GM23338 (cell line): ENCODE data around the gene LRWD1. TPM values are rescaled to one million over a fixed set of nuclear protein-coding genes. Genes with fewer than 3 reads are reported as not detected.

ENCODE experiments used
- ATAC-seq: fragments of 200-7000 bp; cut with Tn5 transposase; 3 replicates; pipeline ENCODE4 v1.9.1; 2020
- DNase-seq: peaks from one replicate; pipeline ENCODE4 v3.0.0-alpha.2; 2015; ENCODE audit warnings: low spot score
- H2AFZ ChIP-seq: fragments of 200-600 bp; sonication (generic); 2 replicates; pipeline ENCODE4 v1.8.0; 2016; ENCODE audit warnings: antibody characterized with exemption, mild to moderate bottlenecking, moderate library complexity
- H3F3A ChIP-seq: fragments of 200-600 bp; sonication (generic); replicated peaks from 2 replicates; pipeline ENCODE4 v1.8.0; 2017; ENCODE audit warnings: antibody characterized with exemption, mixed run types, low read depth
- H3K27ac ChIP-seq: fragments of 200-600 bp; sonication (generic); 2 replicates; pipeline ENCODE4 v1.6.1; 2016; ENCODE audit warnings: low read depth
- H3K27me3 ChIP-seq: fragments of 200-600 bp; sonication (generic); 2 replicates; pipeline ENCODE4 v1.8.0; 2016; ENCODE audit warnings: mild to moderate bottlenecking, mixed run types, moderate library complexity; ENCODE audit not compliant: insufficient read depth
- H3K36me3 ChIP-seq: fragments of 200-600 bp; sonication (generic); 2 replicates; pipeline ENCODE4 v1.8.0; 2016; ENCODE audit warnings: mild to moderate bottlenecking; ENCODE audit not compliant: insufficient read depth
- H3K4me1 ChIP-seq: fragments of 200-600 bp; sonication (generic); 2 replicates; pipeline ENCODE4 v1.8.0; 2016; ENCODE audit warnings: mild to moderate bottlenecking, moderate library complexity; ENCODE audit not compliant: insufficient read depth
- H3K4me2 ChIP-seq: fragments of 200-600 bp; sonication (generic); 2 replicates; pipeline ENCODE4 v1.7.1; 2017; ENCODE audit warnings: mixed run types
- H3K4me3 ChIP-seq: fragments of 200-600 bp; sonication (generic); 2 replicates; pipeline ENCODE4 v1.6.1; 2016; ENCODE audit warnings: mixed run types
- H3K79me2 ChIP-seq: fragments of 200-600 bp; sonication (generic); replicated peaks from 2 replicates; pipeline ENCODE4 v1.8.0; 2017; ENCODE audit warnings: mild to moderate bottlenecking; ENCODE audit not compliant: insufficient read depth
- H3K9me2 ChIP-seq: fragments of 200-600 bp; sonication (generic); 2 replicates; pipeline ENCODE4 v1.8.0; 2017; ENCODE audit not compliant: insufficient read depth
- H4K20me1 ChIP-seq: fragments of 200-600 bp; sonication (generic); replicated peaks from 2 replicates; pipeline ENCODE4 v1.8.0; 2017; ENCODE audit warnings: mild to moderate bottlenecking; ENCODE audit not compliant: insufficient read depth
- H3K27ac Mint-ChIP-seq: 2 replicates; pipeline ENCODE4 v1.8.0; 2020; ENCODE audit warnings: inconsistent platforms, mild to moderate bottlenecking, moderate library complexity, mixed read lengths
- H3K27me3 Mint-ChIP-seq: 3 replicates; pipeline ENCODE4 v1.8.0; 2022; ENCODE audit warnings: low read depth, mild to moderate bottlenecking, moderate library complexity, mixed read lengths, inconsistent platforms; ENCODE audit not compliant: insufficient read depth, poor library complexity
- H3K36me3 Mint-ChIP-seq: 3 replicates; pipeline ENCODE4 v1.8.0; 2021; ENCODE audit warnings: low read depth, mild to moderate bottlenecking, inconsistent platforms, moderate library complexity, mixed read lengths
- H3K4me1 Mint-ChIP-seq: 3 replicates; pipeline ENCODE4 v1.8.0; 2020; ENCODE audit warnings: mild to moderate bottlenecking, inconsistent platforms, mixed read lengths
- H3K4me3 Mint-ChIP-seq: 3 replicates; pipeline ENCODE4 v1.8.0; 2021; ENCODE audit warnings: moderate library complexity, mild to moderate bottlenecking, inconsistent platforms, mixed read lengths
- H3K9me3 Mint-ChIP-seq: 3 replicates; pipeline ENCODE4 v1.8.0; 2020; ENCODE audit warnings: moderate library complexity, mild to moderate bottlenecking, inconsistent platforms, mixed read lengths
- CREB1 ChIP-seq: fragments of 250-450 bp; sonication (Bioruptor Pico); IDR thresholded peaks from 2 replicates; pipeline ENCODE4 v1.5.0; 2020; ENCODE audit warnings: low read depth, mild to moderate bottlenecking, moderate library complexity
- CTCF ChIP-seq, 2 experiments: fragments of 200-600 bp in 1 of 2; sonication (generic) in 1 of 2; conservative IDR thresholded peaks; 2 replicates each; pipeline versions ENCODE4 v1.5.1 to v1.6.1; 2016 to 2017; ENCODE audit warnings: antibody characterized with exemption in 2 of 2, low read depth in 2 of 2, mild to moderate bottlenecking in 2 of 2, moderate library complexity in 1 of 2
- EZH2 ChIP-seq: fragments of 200-600 bp; sonication (generic); IDR thresholded peaks from one replicate; pipeline ENCODE4 v1.8.0; 2017; ENCODE audit warnings: antibody characterized with exemption, mild to moderate bottlenecking, low read depth; ENCODE audit not compliant: unreplicated experiment
- STAT1 ChIP-seq: IDR thresholded peaks from one replicate; pipeline ENCODE4 v1.6.1; 2016; ENCODE audit warnings: antibody characterized with exemption; ENCODE audit not compliant: unreplicated experiment
- ZNF114 ChIP-seq: fragments of 250-450 bp; sonication (Bioruptor Pico); IDR thresholded peaks from 2 replicates; pipeline ENCODE4 v1.5.0; 2020; ENCODE audit warnings: mild to moderate bottlenecking, moderate library complexity
- ZNF331 ChIP-seq: fragments of 250-450 bp; sonication (Bioruptor Pico); IDR thresholded peaks from 2 replicates; pipeline ENCODE4 v1.5.0; 2020; ENCODE audit warnings: low read depth, mild to moderate bottlenecking, moderate library complexity
- ZNF462 ChIP-seq: fragments of 250-450 bp; sonication (Bioruptor Pico); IDR thresholded peaks from 2 replicates; pipeline ENCODE4 v1.5.0; 2020; ENCODE audit warnings: mild to moderate bottlenecking, moderate library complexity
- polyA plus RNA-seq: library from polyadenylated mRNA; unstranded; fragments of >200 nt; fragmentation: Nextera tagmentation; extraction: Ambion mirVana; gene quantifications from 2 replicates; pipeline ENCODE4 v1.2.1, GENCODE V29; 2016
- total RNA-seq: library from RNA; depleted of rRNA; stranded (reverse); fragments of >200 nt; shearing (Covaris generic); gene quantifications from 2 replicates; pipeline ENCODE4 v1.2.3, GENCODE V29; 2014

The LRWD1 gene
- total and polyA plus RNA-seq, 2 experiments from 2014 or later: 24.0 to 55.2 TPM

DNA sequence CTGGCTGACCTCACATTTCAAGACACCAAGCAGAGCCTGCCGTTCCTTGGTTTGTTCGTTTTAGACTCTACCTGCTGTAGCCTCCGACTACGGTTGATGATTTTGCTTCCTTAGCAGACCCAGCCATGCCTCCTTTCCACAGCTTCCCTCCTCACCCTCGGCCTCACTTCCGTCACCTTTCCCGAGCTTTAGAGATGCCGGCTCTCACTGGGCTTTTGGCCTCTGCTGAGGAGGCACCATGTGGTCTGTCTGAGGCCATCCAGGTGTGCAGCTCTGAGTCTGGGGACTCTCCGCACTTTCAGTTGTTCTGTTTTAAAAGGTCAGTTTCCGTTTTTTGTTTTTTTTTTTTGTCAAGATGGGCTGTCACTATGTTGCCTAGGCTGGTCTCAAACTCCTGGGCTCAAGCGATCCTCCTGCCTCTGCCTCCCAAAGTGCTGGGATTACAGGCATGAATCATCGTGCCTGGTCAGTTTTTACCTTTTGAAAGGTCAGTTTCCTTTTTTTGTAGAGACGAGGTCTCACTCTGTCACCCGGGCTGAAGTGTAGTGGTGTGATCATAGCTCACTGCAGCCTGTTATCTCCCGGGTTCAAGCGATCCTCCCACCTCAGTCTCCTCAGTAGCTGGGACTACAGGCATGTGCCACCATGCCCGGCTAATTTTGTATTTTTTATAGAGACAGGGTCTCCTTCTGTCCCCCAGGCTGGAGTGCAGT, 19.7 kb upstream of the LRWD1 start (continued):
- TF ChIP-seq EZH2: no peak

GRCh38 chr7:102445674-102446071, 19.1 kb upstream of the LRWD1 start:
- H3K4me3 Mint-ChIP-seq: no peak overlapping the region; the same call in 2 of the 3 replicates
- Histone ChIP-seq H3K79me2 (no peaks in the 10 kb centered on the region), H3K36me3 (no peaks in the 10 kb centered on the region), H3K9me2 (no peaks in the 10 kb centered on the region), H3F3A (peaks cover 7% of the 10 kb centered on the region; the same call in 1 of the 2 replicates), H3K4me3 (no peak overlapping the region), H4K20me1 (no peaks in the 10 kb centered on the region; the same call in 1 of the 2 replicates), H2AFZ (no peak overlapping the region), H3K27me3 (no peaks in the 10 kb centered on the region), H3K4me1 (peaks cover 15% of the 10 kb centered on the region), H3K4me2 (no peak overlapping the region), H3K27ac (no peak overlapping the region)
- peaks cover 5% of the 10 kb centered on the region for H3K27me3 Mint-ChIP-seq
- peaks cover 6% of the 10 kb centered on the region for H3K4me1 Mint-ChIP-seq
- peaks cover 17% of the 10 kb centered on the region for H3K36me3 Mint-ChIP-seq
- no peak for TF ChIP-seq ZNF462 (CRISPR knock-in tag)
- no peak for TF ChIP-seq CREB1 (CRISPR knock-in tag)
- TF ChIP-seq ZNF331 (CRISPR knock-in tag): no peak
- no peak for TF ChIP-seq CTCF (conservative IDR thresholded peaks at IDR 0.05; ENCODE audit: low read depth in 2 of 2)
- no peak for TF ChIP-seq EZH2
- no peak for TF ChIP-seq ZNF114 (CRISPR knock-in tag)
- TF ChIP-seq STAT1: no peak
- H3K9me3 Mint-ChIP-seq: no peaks in the 10 kb centered on the region
- no peak for DNase-seq
- no peak for ATAC-seq
- H3K27ac Mint-ChIP-seq: no peak overlapping the region
